ENCODE results near the gene TERF2IP.

DNA sequence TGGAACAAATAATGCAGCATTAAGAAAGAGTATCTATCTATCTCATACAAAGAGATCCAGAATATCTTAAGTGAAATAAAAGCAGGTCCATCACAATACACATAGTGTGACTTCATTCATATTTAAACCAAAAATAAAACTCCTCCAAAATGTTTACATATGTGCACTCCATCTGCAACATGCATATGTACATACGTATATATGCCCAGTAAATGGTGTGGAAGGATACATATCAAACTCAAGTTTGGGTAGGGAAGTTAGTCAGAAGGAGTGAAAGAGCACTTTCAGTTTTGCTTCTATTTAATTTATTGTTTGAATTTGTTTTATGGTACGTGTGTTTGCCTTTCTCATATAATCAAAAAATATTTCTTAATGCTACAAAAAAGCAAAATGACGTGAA is 12.5 kb upstream of the TERF2IP start:
- TF ChIP-seq EZH2 (IDR thresholded peaks at IDR 0.05; ENCODE audit: low read depth), result no peak
- TF ChIP-seq, protein P1, sequence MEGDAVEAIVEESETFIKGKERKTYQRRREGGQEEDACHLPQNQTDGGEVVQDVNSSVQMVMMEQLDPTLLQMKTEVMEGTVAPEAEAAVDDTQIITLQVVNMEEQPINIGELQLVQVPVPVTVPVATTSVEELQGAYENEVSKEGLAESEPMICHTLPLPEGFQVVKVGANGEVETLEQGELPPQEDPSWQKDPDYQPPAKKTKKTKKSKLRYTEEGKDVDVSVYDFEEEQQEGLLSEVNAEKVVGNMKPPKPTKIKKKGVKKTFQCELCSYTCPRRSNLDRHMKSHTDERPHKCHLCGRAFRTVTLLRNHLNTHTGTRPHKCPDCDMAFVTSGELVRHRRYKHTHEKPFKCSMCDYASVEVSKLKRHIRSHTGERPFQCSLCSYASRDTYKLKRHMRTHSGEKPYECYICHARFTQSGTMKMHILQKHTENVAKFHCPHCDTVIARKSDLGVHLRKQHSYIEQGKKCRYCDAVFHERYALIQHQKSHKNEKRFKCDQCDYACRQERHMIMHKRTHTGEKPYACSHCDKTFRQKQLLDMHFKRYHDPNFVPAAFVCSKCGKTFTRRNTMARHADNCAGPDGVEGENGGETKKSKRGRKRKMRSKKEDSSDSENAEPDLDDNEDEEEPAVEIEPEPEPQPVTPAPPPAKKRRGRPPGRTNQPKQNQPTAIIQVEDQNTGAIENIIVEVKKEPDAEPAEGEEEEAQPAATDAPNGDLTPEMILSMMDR (conservative IDR thresholded peaks at IDR 0.05), result no peak
